Caki2 (cell line): ENCODE results near the gene REM1. TPM values are rescaled to one million over a fixed set of nuclear protein-coding genes. Genes with fewer than 3 reads are reported as not detected.
"Not testable (repeated sequence)": the region's sequence is repeated elsewhere in the genome, so short reads cannot be mapped to it uniquely, and the experiment has no call there.

ENCODE experiments used
- DNase-seq: peaks from one replicate; pipeline ENCODE4 v3.0.0-alpha.2; 2015; ENCODE audit warnings: low read depth
- in situ Hi-C: cut with HindIII; loops from 2 replicates; pipeline ENCODE4 v1.10.0; 2016; ENCODE audit warnings: low sequenced_read_pairs, low pct_unique_long_range_greater_than_20kb, mixed read lengths
- total RNA-seq: library from RNA; depleted of rRNA; stranded (reverse); fragments of >200 nt; shearing (Covaris generic); gene quantifications from 2 replicates; pipeline ENCODE4 v1.2.3, GENCODE V29; 2014; ENCODE audit warnings: low replicate concordance; rRNA removed

REM1 gene
- total RNA-seq, 1 experiment from 2014 or later = not detected

- DNase-seq = no peak
- in situ Hi-C loops = no loop called here
Measured at GRCh38 chr20:31515775-31516107, 40.7 kb downstream of the REM1 start.

- in situ Hi-C loops = no loop called here
Measured at GRCh38 chr20:31516166-31516565, 41.1 kb downstream of the REM1 start.

GRCh38 chr20:31516651-31517050, 41.6 kb downstream of the REM1 start:
- in situ Hi-C loops = no loop called here
- DNase-seq = no peak

More at GRCh38 chr20:31516166-31516565, 41.1 kb downstream of the REM1 start:
- no peak for DNase-seq

GRCh38 chr20:31517373-31517772, 42.3 kb downstream of the REM1 start:
- in situ Hi-C loops = no loop called here
- DNase-seq = peak; percentile 83

GRCh38 chr20:31521267-31521666, 46.2 kb downstream of the REM1 start:
- peak; percentile 45 for DNase-seq
- in situ Hi-C loops = not testable (repeated sequence)

- DNase-seq = no peak
- in situ Hi-C loops = no loop called here
Measured at GRCh38 chr20:31522731-31523130, 47.6 kb downstream of the REM1 start.

- DNase-seq = no peak
- in situ Hi-C loops = no loop called here
Measured at GRCh38 chr20:31523361-31524283, 48.5 kb downstream of the REM1 start.

GRCh38 chr20:31527266-31527665, 52.2 kb downstream of the REM1 start:
- in situ Hi-C loops = no loop called here
- no peak for DNase-seq

Other genes with a start within 250 kb of the REM1 start
- gene DEFB115, start 217.6 kb upstream of the REM1 start, total RNA-seq = not detected in 2 replicates
- gene DEFB116, start 166.7 kb upstream of the REM1 start, total RNA-seq = not detected in 2 replicates
- not detected in 2 replicates for gene DEFB118, start 106.7 kb upstream of the REM1 start, total RNA-seq
- gene DEFB119, start 84.7 kb upstream of the REM1 start, total RNA-seq = not detected in 2 replicates
- gene DEFB121, start 69.1 kb upstream of the REM1 start, total RNA-seq = not detected in 2 replicates
- gene DEFB123, start 34.7 kb upstream of the REM1 start, total RNA-seq = not detected in 2 replicates
- not detected in 2 replicates for gene DEFB124, start 161 bp upstream of the REM1 start, total RNA-seq
- 283 and 338 TPM in 2 replicates for gene HM13, start 39.2 kb downstream of the REM1 start, total RNA-seq
- 1,473 and 1,479 TPM in 2 replicates for gene ID1, start 130.0 kb downstream of the REM1 start, total RNA-seq
- not detected in 2 replicates for gene COX4I2, start 162.6 kb downstream of the REM1 start, total RNA-seq
- 254 and 256 TPM in 2 replicates for gene BCL2L1, start 247.6 kb downstream of the REM1 start, total RNA-seq